HL-60 (cell line): ENCODE results near the gene CD44.

ENCODE experiments used
- DNase-seq, 2 experiments: peaks; one replicate each; pipeline ENCODE4 v3.0.0-alpha.2; 2010 to 2020; ENCODE audit warnings: low read depth in 1 of 2, low spot score in 1 of 2
- H3K27ac ChIP-seq: fragments of 250-450 bp; sonication (Bioruptor Pico); replicated peaks from 2 replicates; pipeline ENCODE4 v1.5.1; 2020; ENCODE audit warnings: mild to moderate bottlenecking, moderate library complexity
- H3K27me3 ChIP-seq: fragments of 250-450 bp; sonication (Bioruptor Pico); 2 replicates; pipeline ENCODE4 v1.5.1; 2021; ENCODE audit warnings: mild to moderate bottlenecking, moderate library complexity; ENCODE audit not compliant: insufficient read depth, poor library complexity, severe bottlenecking
- H3K4me3 ChIP-seq: replicated peaks from 2 replicates; pipeline ENCODE4 v1.5.1; 2011; ENCODE audit warnings: mild to moderate bottlenecking, control low read depth, low read length; ENCODE audit not compliant: insufficient read depth
- GABPA ChIP-seq: IDR thresholded peaks from 2 replicates; pipeline ENCODE4 v1.6.1; 2012; ENCODE audit warnings: low read depth
- POLR2AphosphoS5 ChIP-seq: IDR thresholded peaks from 2 replicates; pipeline ENCODE4 v1.6.1; 2012; ENCODE audit warnings: low read depth
- SPI1 ChIP-seq: IDR thresholded peaks from 2 replicates; pipeline ENCODE4 v1.6.1; 2012; ENCODE audit warnings: low read depth, mild to moderate bottlenecking, borderline replicate concordance
- TF ChIP-seq, protein P1 (sequence below): IDR thresholded peaks from one replicate; pipeline ENCODE4 v1.5.1; 2011; ENCODE audit warnings: low read length, control low read depth, inconsistent platforms; ENCODE audit not compliant: insufficient read depth
- TF ChIP-seq, protein P2 (sequence below): IDR thresholded peaks from 2 replicates; pipeline ENCODE4 v1.6.1; 2012; ENCODE audit warnings: low read depth; ENCODE audit not compliant: insufficient replicate concordance

CD44 gene

GRCh38 chr11:35237860-35238715 lies 99.1 kb downstream of the CD44 start:
- TF ChIP-seq, protein P1, sequence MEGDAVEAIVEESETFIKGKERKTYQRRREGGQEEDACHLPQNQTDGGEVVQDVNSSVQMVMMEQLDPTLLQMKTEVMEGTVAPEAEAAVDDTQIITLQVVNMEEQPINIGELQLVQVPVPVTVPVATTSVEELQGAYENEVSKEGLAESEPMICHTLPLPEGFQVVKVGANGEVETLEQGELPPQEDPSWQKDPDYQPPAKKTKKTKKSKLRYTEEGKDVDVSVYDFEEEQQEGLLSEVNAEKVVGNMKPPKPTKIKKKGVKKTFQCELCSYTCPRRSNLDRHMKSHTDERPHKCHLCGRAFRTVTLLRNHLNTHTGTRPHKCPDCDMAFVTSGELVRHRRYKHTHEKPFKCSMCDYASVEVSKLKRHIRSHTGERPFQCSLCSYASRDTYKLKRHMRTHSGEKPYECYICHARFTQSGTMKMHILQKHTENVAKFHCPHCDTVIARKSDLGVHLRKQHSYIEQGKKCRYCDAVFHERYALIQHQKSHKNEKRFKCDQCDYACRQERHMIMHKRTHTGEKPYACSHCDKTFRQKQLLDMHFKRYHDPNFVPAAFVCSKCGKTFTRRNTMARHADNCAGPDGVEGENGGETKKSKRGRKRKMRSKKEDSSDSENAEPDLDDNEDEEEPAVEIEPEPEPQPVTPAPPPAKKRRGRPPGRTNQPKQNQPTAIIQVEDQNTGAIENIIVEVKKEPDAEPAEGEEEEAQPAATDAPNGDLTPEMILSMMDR: peak; percentile 59
- TF ChIP-seq SPI1 (peak; percentile 47; the same call in 1 of the 2 replicates), GABPA (no peak)
- TF ChIP-seq, protein P2, sequence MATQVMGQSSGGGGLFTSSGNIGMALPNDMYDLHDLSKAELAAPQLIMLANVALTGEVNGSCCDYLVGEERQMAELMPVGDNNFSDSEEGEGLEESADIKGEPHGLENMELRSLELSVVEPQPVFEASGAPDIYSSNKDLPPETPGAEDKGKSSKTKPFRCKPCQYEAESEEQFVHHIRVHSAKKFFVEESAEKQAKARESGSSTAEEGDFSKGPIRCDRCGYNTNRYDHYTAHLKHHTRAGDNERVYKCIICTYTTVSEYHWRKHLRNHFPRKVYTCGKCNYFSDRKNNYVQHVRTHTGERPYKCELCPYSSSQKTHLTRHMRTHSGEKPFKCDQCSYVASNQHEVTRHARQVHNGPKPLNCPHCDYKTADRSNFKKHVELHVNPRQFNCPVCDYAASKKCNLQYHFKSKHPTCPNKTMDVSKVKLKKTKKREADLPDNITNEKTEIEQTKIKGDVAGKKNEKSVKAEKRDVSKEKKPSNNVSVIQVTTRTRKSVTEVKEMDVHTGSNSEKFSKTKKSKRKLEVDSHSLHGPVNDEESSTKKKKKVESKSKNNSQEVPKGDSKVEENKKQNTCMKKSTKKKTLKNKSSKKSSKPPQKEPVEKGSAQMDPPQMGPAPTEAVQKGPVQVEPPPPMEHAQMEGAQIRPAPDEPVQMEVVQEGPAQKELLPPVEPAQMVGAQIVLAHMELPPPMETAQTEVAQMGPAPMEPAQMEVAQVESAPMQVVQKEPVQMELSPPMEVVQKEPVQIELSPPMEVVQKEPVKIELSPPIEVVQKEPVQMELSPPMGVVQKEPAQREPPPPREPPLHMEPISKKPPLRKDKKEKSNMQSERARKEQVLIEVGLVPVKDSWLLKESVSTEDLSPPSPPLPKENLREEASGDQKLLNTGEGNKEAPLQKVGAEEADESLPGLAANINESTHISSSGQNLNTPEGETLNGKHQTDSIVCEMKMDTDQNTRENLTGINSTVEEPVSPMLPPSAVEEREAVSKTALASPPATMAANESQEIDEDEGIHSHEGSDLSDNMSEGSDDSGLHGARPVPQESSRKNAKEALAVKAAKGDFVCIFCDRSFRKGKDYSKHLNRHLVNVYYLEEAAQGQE: no peak
- no peak overlapping the region for H3K4me3 ChIP-seq
- no peaks in the 10 kb centered on the region for H3K27me3 ChIP-seq
- DNase-seq: peak; percentile 45 to 78
- no peak overlapping the region for H3K27ac ChIP-seq

DNA sequence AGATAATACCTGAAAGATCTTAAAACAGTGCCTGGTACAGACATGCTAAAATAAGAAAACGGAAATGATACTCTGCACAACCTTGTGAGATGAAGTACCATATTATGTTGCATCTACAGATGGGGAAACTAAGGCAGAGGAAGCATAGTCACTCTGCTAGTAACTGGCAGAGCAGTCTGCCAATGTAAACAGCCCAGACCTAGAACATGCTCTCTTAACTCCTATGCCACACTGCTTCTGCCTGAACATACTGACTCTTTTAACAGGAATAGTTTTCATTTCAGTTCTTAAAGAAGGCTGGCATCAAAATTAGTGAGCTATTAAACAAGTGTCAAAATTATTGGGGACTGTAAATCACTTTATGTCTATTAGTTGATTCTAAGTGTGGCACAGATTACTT lies 99.9 kb downstream of the CD44 start:
- Histone ChIP-seq H3K27me3 (no peaks in the 10 kb centered on the region), H3K4me3 (no peak overlapping the region), H3K27ac (no peak overlapping the region)
- TF ChIP-seq, protein P1: no peak
- TF ChIP-seq GABPA: no peak
- TF ChIP-seq SPI1: no peak
- DNase-seq: no peak

DNA sequence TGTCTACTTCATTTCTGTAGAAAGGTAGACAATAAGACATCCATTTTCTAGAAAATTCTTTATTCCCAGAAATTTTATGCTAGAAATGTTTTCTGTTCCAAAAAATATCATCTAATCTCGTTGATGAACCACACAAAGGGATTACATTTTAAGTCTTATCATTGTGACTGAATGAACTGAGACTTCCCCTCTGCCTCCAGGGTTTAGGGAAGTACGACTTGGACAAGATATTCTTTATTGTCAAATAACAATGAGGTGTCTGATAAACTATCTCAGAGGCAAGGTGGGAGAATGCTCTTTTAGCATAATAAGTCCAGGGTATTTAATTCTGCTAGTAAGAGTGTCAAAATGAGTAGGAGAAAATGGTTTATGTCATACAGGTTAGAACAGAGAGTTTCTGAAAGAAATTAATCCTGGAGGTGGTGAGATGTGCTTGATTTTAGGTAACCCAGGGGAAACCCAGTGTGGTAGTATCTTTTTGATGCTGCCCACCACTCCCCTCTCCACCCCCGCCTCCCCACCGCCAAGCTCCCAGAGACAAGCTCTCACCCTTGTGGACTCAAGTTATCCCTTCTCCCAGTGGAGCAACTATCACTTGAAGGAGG lies 100.6 kb downstream of the CD44 start:
- TF ChIP-seq SPI1 (peak; percentile 73; the same call in 1 of the 2 replicates), GABPA (no peak), POLR2AphosphoS5 (no peak)
- TF ChIP-seq, protein P2: no peak
- TF ChIP-seq, protein P1: no peak
- DNase-seq: no peak
- Histone ChIP-seq H3K27ac (no peak overlapping the region), H3K4me3 (no peak overlapping the region), H3K27me3 (no peaks in the 10 kb centered on the region)

- Histone ChIP-seq H3K27me3 (no peaks in the 10 kb centered on the region), H3K27ac (no peak overlapping the region), H3K4me3 (no peak overlapping the region)
- DNase-seq: no peak
- TF ChIP-seq SPI1 (no peak), GABPA (no peak), POLR2AphosphoS5 (no peak)
- TF ChIP-seq, protein P2: no peak
- TF ChIP-seq, protein P1: no peak
Measured at GRCh38 chr11:35241083-35241482, 102.1 kb downstream of the CD44 start.
